GM13977 (cell line): Measurements from ENCODE around the gene CD46.

Experiments
- DNase-seq: peaks from one replicate; pipeline ENCODE4 v3.0.0; 2012; ENCODE audit warnings: low spot score
- in situ Hi-C: fragments of 300-500 bp; cut with MboI; formaldehyde crosslinking; loops from one replicate; pipeline ENCODE4 v1.12.0; 2022; ENCODE audit warnings: low sequenced_read_pairs, low pct_unique_long_range_greater_than_20kb, mixed read lengths, inconsistent platforms; ENCODE audit not compliant: unreplicated experiment
- TF ChIP-seq, protein P1 (sequence below): IDR thresholded peaks from 2 replicates; pipeline ENCODE4 v1.5.1; 2012; ENCODE audit warnings: mild to moderate bottlenecking, control low read depth; ENCODE audit not compliant: insufficient read depth; ENCODE audit errors: extremely low read depth, missing control alignments

CD46 gene

DNA sequence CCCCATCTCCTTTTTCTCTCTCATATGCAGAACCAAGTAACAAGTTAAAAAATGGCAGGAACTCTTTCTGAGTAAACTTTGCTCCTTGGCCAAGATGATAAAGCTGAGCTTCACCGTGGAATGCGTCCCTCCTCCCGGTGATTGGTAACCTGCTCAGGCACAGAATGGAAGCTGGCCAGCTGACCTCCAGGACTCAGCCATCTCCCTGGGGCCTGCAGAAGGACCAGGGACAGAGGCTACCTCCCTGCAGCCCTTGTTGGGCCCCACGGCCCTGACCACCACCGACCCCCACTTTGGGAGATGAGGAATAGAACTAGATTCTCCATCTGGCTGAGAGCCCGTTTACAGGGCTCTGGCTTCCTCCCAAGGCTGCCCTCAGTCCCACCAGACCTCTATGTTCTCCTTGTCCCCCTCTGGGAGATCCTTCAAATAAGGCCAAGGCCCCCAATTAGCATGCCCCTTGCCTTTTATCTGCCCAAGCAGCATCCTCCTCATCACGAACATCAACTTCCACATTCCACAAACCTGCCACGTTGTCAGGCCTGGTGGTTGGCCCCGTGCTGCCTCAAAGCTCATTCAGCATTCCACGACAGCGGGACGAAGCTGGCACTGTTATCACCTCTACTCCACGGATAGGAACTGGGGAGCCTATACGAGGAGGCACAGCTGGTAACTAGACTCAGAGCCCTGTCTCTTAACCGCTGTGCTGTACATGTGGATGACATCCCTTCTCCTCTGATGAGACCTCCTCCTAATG is 84.9 kb downstream of the CD46 start:
- TF ChIP-seq, protein P1, sequence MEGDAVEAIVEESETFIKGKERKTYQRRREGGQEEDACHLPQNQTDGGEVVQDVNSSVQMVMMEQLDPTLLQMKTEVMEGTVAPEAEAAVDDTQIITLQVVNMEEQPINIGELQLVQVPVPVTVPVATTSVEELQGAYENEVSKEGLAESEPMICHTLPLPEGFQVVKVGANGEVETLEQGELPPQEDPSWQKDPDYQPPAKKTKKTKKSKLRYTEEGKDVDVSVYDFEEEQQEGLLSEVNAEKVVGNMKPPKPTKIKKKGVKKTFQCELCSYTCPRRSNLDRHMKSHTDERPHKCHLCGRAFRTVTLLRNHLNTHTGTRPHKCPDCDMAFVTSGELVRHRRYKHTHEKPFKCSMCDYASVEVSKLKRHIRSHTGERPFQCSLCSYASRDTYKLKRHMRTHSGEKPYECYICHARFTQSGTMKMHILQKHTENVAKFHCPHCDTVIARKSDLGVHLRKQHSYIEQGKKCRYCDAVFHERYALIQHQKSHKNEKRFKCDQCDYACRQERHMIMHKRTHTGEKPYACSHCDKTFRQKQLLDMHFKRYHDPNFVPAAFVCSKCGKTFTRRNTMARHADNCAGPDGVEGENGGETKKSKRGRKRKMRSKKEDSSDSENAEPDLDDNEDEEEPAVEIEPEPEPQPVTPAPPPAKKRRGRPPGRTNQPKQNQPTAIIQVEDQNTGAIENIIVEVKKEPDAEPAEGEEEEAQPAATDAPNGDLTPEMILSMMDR = no peak
- DNase-seq = no peak
- in situ Hi-C loops = no loop called here

DNA sequence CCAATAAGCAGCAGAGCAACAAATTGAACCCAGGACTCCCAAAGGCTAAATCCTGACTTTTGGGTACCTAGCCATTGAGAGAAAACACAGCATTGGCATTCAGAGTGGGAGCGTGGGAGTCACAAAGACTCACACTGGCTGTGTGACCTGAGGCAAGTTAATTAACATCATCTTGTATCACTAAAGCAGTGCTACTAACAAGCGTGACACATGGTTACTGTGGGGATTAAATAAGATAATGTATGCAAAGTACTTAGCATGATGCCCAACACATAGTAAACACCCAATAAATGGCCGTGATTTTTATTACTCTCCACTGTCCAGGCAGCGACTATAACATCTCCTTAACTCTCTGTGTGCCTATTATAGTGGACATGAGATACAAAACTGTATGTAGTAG is 85.8 kb downstream of the CD46 start:
- TF ChIP-seq, protein P1 = no peak
- no peak for DNase-seq
- in situ Hi-C loops = no loop called here

DNA sequence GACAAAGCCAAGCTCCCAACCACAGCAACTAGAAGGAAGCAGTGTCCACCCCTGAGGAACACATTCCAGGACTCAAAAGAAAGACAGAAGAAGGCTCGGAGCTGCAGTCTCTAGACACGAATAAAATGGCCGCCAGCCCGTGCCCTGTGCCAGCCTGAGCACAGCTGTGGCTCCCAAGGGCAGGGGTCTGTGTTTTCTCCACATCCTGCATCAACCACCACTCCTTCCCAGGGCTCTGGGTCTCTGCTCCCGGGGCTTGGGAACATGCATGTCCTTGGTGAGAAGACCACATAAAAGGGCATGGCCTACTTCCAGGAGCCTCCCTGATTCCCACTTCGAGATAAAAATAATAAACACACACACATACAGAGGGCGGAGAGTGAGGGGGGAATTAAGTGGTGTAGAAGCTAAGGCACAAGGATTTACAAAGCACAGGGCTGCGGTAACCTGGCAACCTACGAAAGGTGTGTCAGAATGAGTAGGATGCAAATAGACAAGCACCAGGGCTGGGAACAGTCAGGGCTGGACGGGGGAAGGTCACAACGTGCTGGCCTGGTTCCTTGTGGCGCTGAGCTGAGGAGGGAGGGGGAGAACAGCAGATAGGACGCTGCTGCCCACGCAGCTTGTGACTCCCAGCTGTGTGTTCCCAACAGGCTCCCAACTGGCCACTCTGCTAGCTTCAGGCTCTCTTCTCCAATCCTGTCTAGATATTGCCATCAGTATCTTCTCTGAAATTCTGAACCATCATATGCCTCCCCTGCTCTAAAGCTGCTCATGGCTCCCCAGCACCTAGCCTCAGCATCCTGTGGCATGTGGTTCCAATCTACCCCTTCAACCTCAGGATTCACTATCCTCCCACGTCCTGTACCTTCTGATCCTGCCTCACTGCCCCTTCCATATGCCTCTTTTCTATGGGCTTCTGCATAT is 86.6 kb downstream of the CD46 start:
- no peak for DNase-seq
- in situ Hi-C loops = no loop called here
- TF ChIP-seq, protein P1 = no peak

DNA sequence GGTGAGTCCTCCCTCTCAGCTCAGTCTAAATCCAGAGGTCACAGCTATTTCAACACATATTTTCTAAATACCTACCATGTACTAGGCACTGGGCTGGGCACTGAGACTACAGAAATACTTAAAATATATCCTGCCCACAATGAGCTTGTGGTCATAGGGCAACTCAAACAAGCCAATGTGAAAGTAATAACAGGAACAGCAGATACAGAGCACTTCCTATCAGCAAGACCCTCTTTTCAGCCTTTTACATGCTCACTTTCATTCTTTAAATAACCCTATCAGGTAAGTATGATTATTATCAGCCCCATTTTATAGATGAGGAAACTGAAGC is 87.2 kb downstream of the CD46 start:
- TF ChIP-seq, protein P1 = no peak
- in situ Hi-C loops = no loop called here
- no peak for DNase-seq

DNA sequence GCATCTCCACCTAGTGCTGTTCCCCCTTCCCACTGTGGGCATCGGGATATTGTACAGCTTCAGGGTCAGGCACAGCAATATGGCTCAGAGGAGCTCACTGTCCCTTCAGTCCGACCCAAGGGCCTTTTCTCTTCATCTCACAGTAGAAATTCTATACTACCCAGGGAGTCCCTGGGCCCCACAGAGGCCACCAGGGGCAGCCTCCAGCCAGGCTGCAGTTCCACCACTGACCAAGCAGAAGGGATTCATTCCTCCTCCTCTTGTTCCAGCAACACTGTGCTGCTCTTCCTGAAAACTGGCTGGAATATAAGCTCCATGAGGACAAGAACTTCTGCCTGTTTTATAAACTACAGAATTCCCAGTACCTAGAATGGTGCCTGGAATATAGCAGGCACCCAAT is 88.5 kb downstream of the CD46 start:
- in situ Hi-C loops = no loop called here
- TF ChIP-seq, protein P1 = no peak
- no peak for DNase-seq

DNA sequence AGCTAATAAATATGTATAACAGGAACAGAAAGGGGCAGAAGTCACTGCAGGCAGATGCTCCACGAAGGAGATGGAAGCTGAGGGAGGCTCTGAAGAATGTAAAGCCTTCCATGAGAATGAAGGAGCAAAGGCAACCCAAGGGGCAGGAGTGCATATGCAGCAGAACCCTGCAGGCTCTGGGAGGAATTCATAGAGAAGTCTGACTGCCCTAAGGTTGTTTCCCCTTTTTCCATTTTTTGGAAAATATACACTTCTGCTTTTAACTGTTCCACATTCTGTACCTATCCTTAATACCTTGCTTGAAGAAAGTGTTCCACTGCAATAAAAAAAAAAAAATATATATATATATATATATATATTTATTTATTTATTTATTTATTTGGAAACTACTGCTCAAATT is 89.4 kb downstream of the CD46 start:
- TF ChIP-seq, protein P1 = no peak
- no peak for DNase-seq
- in situ Hi-C loops = no loop called here
